ENCODE results near the gene CLPSL2.

DNA sequence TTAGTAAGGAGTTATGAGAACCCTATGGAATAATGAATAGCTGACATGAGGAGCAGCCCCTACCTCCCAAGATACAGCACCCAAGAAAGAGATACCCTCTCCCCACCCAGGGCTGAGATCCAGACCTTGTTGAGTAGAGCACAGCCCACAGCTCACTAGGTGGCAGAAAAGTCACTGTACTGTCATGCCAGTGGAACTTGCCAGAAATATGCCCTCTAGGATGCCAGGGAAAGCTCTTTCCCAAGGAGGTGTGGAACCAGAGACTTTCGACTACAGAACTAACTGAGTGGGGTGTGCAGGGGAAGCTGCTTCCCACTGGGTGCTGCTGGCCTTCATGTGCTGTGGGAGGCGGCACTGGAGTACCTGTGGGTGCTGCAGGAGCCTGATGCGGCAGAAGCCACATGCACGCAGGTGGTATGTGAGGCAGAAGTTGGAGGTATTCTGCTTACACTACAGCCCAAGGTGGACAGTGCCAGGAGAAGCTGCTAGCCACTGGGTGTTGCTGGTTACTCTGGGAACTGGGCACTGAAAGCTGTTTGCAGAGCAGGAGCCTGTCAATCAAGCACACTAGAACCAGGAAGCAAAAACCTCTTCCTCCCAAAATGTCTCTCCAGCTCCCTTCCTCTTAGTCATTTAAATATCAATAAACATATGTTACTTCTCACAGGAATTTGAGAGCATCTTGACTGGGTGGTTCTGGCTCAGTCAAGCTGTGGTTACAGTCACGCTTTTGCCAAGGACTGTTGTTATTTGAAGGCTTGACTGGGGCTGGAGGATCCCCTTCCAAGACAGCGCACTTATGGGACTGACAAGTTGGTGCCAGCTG, 21.7 kb upstream of the CLPSL2 start:
- TF ChIP-seq, protein P1, sequence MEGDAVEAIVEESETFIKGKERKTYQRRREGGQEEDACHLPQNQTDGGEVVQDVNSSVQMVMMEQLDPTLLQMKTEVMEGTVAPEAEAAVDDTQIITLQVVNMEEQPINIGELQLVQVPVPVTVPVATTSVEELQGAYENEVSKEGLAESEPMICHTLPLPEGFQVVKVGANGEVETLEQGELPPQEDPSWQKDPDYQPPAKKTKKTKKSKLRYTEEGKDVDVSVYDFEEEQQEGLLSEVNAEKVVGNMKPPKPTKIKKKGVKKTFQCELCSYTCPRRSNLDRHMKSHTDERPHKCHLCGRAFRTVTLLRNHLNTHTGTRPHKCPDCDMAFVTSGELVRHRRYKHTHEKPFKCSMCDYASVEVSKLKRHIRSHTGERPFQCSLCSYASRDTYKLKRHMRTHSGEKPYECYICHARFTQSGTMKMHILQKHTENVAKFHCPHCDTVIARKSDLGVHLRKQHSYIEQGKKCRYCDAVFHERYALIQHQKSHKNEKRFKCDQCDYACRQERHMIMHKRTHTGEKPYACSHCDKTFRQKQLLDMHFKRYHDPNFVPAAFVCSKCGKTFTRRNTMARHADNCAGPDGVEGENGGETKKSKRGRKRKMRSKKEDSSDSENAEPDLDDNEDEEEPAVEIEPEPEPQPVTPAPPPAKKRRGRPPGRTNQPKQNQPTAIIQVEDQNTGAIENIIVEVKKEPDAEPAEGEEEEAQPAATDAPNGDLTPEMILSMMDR (IDR thresholded peaks at IDR 0.05; ENCODE audit: insufficient read depth, low read depth, low read length): no peak
- TF ChIP-seq EZH2 (IDR thresholded peaks at IDR 0.05; ENCODE audit: insufficient read depth, low read length): no peak

All from astrocyte (in vitro differentiated cells and primary cell).